ENCODE results near the gene SAMD8.
"Not testable (repeated sequence)": the region's sequence is repeated elsewhere in the genome, so short reads cannot be mapped to it uniquely, and the experiment has no call there.

The SAMD8 gene

GRCh38 chr10:75195035-75195763 lies 83.7 kb downstream of the SAMD8 start:
- no peak for DNase-seq (ENCODE audit: low read depth in 3 of 3)

- no peak for DNase-seq (ENCODE audit: low read depth in 3 of 3)
These were observed 85.6 kb downstream of the SAMD8 start for GRCh38 chr10:75197066-75197465.

GRCh38 chr10:75197906-75198305 lies 86.5 kb downstream of the SAMD8 start:
- DNase-seq (ENCODE audit: low read depth in 3 of 3) = no peak

GRCh38 chr10:75199949-75200348 lies 88.5 kb downstream of the SAMD8 start:
- not testable (repeated sequence) for DNase-seq (ENCODE audit: low read depth in 3 of 3)

- no peak for DNase-seq (ENCODE audit: low read depth in 3 of 3)
These were observed 90.4 kb downstream of the SAMD8 start for GRCh38 chr10:75201793-75202307.

GRCh38 chr10:75202321-75203045 lies 91.0 kb downstream of the SAMD8 start:
- no peak for DNase-seq (ENCODE audit: low read depth in 3 of 3)

GRCh38 chr10:75203046-75203620 lies 91.7 kb downstream of the SAMD8 start:
- not testable (repeated sequence) for DNase-seq (ENCODE audit: low read depth in 3 of 3)

- no peak for DNase-seq (ENCODE audit: low read depth in 3 of 3)
These were observed 92.3 kb downstream of the SAMD8 start for GRCh38 chr10:75203724-75204123.

- no peak for DNase-seq (ENCODE audit: low read depth in 3 of 3)
These were observed 94.5 kb downstream of the SAMD8 start for GRCh38 chr10:75205908-75206307.

- DNase-seq (ENCODE audit: low read depth in 3 of 3) = not testable (repeated sequence)
These were observed 95.2 kb downstream of the SAMD8 start for GRCh38 chr10:75206638-75207037.

- no peak for DNase-seq (ENCODE audit: low read depth in 3 of 3)
These were observed 95.8 kb downstream of the SAMD8 start for GRCh38 chr10:75207079-75207856.

- no peak for DNase-seq (ENCODE audit: low read depth in 3 of 3)
These were observed 96.3 kb downstream of the SAMD8 start for GRCh38 chr10:75207857-75208144.

- DNase-seq (ENCODE audit: low read depth in 3 of 3) = no peak
These were observed 96.7 kb downstream of the SAMD8 start for GRCh38 chr10:75208181-75208580.

GRCh38 chr10:75209086-75209920 lies 97.8 kb downstream of the SAMD8 start:
- no peak for DNase-seq (ENCODE audit: low read depth in 3 of 3)

GRCh38 chr10:75209921-75210281 lies 98.4 kb downstream of the SAMD8 start:
- peak; percentile 49 to 64 (median 62) for DNase-seq (ENCODE audit: low read depth in 3 of 3)

GRCh38 chr10:75210282-75211006 lies 99.0 kb downstream of the SAMD8 start, which contains the start of gene VDAC2:
Gene VDAC2 (plus strand): TSS chr10:75210796. CDS start chr10:75211159, 363 bp downstream.
- DNase-seq (ENCODE audit: low read depth in 3 of 3) = peak; percentile 84 to 94 (median 85)

GRCh38 chr10:75211007-75211691 lies 99.7 kb downstream of the SAMD8 start:
- peak in 1 of 3 donors; percentile 6 for DNase-seq (ENCODE audit: low read depth in 3 of 3)

GRCh38 chr10:75212343-75212742 lies 100.9 kb downstream of the SAMD8 start:
- no peak for DNase-seq (ENCODE audit: low read depth in 3 of 3)

GRCh38 chr10:75220274-75220673 lies 108.8 kb downstream of the SAMD8 start:
- no peak for DNase-seq (ENCODE audit: low read depth in 3 of 3)

- DNase-seq (ENCODE audit: low read depth in 3 of 3) = not testable (repeated sequence)
These were observed 110.0 kb downstream of the SAMD8 start for GRCh38 chr10:75221492-75221891.

Measured in stimulated activated CD4-positive, alpha-beta T cell treated with anti-CD3 and anti-CD28 coated beads, TNF-alpha, amount 100 ng/mL, for 48 hours (primary cell).